Loucy (cell line): ENCODE data around the gene RUNX1.

Experiments used
- EZH2phosphoT487 ChIP-seq: fragments of 200-600 bp; IDR thresholded peaks from 2 replicates; pipeline ENCODE4 v1.6.1; 2018; ENCODE audit warnings: antibody characterized with exemption, mild to moderate bottlenecking, moderate library complexity, borderline replicate concordance
- TF ChIP-seq, protein P1 (sequence below): fragments of 200-600 bp; sonication (generic); conservative IDR thresholded peaks from 2 replicates; pipeline ENCODE4 v1.5.1; 2014; ENCODE audit warnings: mild to moderate bottlenecking, antibody characterized with exemption, low read length

DNA sequence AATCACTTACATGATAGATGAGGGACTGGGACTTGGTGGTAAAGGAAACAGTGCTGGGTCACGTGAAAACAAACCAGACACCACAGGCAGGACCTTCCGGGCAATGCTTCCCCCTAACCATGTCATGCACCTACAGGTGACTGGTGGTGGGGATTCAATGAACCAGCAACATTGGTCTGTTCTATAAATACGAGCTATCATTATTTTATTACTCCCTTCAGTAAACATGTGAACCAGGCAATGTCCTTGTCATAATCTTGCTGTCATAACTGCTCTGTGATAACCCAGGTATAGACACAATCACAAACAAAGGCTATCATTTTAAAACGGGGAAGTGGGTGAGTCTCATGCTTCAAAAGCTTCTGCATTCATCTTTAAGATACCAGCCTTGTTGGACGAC, 226.9 kb downstream of the RUNX1 start:
- TF ChIP-seq, protein P1, sequence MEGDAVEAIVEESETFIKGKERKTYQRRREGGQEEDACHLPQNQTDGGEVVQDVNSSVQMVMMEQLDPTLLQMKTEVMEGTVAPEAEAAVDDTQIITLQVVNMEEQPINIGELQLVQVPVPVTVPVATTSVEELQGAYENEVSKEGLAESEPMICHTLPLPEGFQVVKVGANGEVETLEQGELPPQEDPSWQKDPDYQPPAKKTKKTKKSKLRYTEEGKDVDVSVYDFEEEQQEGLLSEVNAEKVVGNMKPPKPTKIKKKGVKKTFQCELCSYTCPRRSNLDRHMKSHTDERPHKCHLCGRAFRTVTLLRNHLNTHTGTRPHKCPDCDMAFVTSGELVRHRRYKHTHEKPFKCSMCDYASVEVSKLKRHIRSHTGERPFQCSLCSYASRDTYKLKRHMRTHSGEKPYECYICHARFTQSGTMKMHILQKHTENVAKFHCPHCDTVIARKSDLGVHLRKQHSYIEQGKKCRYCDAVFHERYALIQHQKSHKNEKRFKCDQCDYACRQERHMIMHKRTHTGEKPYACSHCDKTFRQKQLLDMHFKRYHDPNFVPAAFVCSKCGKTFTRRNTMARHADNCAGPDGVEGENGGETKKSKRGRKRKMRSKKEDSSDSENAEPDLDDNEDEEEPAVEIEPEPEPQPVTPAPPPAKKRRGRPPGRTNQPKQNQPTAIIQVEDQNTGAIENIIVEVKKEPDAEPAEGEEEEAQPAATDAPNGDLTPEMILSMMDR = no peak
- TF ChIP-seq EZH2phosphoT487 = no peak
